Sciatic nerve (tissue), 2 donors: ENCODE measurements around the gene SORBS2. TPM values are rescaled to one million over a fixed set of nuclear protein-coding genes. Genes with fewer than 3 reads are reported as not detected.
"Not testable (repeated sequence)": the region's sequence is repeated elsewhere in the genome, so short reads cannot be mapped to it uniquely, and the experiment has no call there.

ENCODE experiments used
- ATAC-seq: fragments of 200-7000 bp; cut with Tn5 transposase; one replicate; pipeline ENCODE4 v1.9.1; 2020; ENCODE audit warnings: mild to moderate bottlenecking, moderate library complexity
- DNase-seq: peaks from one replicate; pipeline ENCODE4 v3.0.0-alpha.2; 2020; ENCODE audit warnings: low spot score
- intact Hi-C: fragments of 100-400 bp; cut with DNase I; formaldehyde crosslinking; loops from one replicate; pipeline ENCODE4 v1.14.2; 2022
- total RNA-seq: library from RNA; stranded (reverse); fragmentation: NEBNext Ultra II Directional; extraction: Animal tissue kit (Norgen Biotek cat#: 25700); gene quantifications from one replicate; pipeline ENCODE4 v1.2.1, GENCODE V29; 2021
- donor health status: DM: no; HTN: no; CAD: no.
- donor health status: DM: no; HTN: no; CAD: no.

SORBS2 gene
- 101 TPM for total RNA-seq

DNA sequence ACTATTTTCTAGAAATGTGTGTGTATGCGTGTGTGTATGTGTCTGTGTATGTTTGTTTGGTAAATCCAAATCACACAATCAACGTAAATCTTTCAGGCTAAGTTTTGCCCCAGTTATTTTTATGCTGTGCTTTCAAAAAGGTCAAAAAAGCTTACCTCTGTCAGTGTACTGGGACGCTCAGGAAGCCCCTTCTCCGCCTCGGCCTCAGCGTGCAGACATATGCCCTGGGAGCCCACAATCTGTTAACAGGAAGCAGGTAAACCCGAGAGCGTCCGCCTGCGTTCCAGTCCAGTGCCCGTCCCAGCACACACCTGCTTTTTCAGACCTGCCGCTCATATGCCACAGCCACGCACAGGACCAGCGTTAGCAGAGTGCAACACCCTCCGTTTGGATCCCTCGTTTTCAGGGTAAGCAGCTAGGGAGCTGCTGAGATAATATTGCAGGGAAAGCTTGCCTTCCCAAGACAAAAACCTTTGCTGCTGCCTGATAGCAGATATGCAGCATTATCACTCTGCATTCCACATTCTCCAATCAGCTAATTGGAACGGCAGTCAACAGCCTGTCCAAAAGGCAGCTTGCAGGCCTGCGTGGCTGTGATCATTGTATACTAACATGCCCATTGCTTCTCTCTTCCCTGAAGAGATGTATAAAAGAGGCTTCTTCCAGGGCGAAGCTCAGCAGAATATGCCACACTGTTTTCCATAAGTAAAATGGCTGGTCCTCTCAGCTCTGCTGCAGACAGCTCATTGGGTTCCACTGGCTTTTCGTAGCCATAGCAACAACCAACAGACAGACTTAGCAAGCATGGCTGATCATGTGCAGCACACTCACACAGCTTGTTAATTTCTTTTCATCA, at the start of gene SORBS2:
SORBS2 (minus strand) TSS at position 686 of the 856 bp plus-strand sequence. CDS start 121,623 bp downstream, outside the sequence.
- peak; percentile 78 for ATAC-seq
- intact Hi-C loops, result no loop called here

DNA sequence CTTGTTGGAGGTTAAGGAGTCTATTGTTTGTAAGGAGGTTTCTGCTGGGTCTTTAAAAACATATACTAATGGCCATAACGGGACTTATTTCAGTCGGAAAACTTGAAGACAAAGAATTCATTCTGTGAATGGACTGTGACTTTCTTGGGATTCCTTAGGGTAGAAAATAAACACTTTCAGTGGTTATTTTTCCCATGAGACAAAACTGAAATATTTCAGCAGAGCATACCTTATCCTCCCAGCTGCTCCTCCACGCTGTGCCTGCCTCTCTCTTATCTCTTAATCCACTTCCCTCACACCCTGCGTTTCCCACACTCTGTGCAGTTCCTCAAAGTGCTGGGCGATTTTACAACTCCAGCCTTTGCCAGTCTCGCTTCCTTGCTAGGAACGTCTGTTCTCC, 47.1 kb upstream of the SORBS2 start:
- ATAC-seq (no peak), DNase-seq (no peak)
- intact Hi-C loops, result no loop called here

More for the DNA sequence above, at the start of gene SORBS2:
- no peak for DNase-seq

DNA sequence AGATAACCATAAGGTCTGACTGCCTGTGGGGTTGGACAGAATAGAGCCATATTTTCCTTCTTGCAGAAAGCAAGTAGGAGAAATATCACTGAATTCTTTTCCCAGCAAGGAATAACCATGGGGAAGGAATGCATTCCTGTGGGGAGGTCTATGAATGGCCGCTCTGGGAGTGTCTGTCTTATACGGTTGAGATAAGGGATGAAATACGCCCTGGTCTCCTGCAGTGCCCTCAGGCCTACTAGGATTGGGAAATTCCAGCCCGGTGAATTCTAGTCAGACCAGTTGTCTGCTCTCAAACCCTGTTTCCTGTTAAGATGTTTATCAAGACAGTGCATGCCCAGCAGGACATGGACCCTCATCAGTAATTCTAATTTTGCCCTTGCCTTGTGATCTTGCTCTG, 45.6 kb upstream of the SORBS2 start:
- DNase-seq, ATAC-seq, intact Hi-C loops: not testable (repeated sequence)

DNA sequence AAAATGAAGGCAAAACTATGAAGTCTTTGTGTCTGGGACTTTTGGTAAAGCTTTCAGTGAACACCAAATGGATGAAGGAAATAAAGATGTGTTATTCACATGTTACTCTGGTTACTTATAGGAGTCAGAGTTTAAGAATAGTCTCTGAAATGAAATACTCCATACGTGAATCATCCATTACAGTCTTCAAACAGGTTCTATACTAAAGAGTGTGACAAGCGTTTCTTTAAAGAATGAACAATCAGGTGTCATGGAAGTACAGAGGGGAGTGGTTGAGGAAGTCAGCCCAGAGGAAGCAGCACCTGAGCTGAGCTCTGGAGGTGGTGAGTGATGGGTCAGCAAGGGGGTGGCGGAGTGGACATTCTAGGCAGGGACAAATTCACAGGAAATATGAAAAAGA, 41.8 kb upstream of the SORBS2 start:
- intact Hi-C loops, result no loop called here
- ATAC-seq, result no peak
- DNase-seq, result no peak

GRCh38 chr4:185852961-185853360, 41.0 kb upstream of the SORBS2 start:
- intact Hi-C loops, result no loop called here
- DNase-seq, result no peak
- ATAC-seq, result no peak

DNA sequence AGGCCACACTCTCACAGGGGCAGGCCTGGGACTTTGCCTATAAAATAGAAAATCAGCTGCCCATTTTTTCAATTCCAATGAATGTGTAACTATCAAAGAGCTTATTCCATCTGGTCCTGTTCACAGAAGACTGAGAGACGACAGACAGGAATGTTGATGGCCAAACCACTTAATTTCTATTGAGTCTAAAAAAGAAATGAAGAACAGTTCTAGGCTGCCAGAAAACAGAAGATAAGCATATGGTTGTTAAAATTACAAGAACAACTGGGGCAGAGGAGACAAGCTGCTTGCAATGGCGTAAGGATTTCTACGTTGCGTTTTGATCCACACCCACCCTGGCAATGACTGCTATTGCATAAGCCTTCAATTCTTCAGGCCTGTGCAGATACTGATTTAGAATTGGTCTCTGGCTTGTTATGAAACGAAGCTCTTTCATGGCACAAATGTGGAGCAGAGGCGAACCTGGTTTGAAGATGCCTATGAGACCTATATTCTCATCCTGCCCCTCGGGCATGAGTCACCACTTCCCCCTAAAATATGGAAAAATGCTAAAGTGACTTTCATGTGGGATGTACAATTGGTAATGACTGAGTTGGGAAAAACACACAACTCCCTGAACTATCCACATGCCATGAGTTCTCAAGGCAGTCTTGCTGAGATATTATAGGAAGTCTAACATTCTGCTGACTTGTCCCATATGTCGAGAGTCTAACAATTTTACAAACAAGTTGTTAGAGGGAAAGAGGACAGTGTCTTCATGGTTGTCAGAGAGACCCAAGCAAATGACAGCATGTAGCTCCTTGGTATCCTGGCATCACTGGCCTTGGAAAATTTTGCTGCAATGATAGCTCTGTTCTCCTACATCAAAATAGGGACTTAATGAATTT, 37.9 kb upstream of the SORBS2 start:
- ATAC-seq (no peak), DNase-seq (no peak)
- intact Hi-C loops, result no loop called here

GRCh38 chr4:185847352-185848097, 35.5 kb upstream of the SORBS2 start:
- DNase-seq, result no peak
- ATAC-seq, result no peak
- intact Hi-C loops, result no loop called here

- intact Hi-C loops, result no loop called here
- ATAC-seq (no peak), DNase-seq (no peak)
These were observed 34.6 kb upstream of the SORBS2 start for GRCh38 chr4:185846505-185847150.

DNA sequence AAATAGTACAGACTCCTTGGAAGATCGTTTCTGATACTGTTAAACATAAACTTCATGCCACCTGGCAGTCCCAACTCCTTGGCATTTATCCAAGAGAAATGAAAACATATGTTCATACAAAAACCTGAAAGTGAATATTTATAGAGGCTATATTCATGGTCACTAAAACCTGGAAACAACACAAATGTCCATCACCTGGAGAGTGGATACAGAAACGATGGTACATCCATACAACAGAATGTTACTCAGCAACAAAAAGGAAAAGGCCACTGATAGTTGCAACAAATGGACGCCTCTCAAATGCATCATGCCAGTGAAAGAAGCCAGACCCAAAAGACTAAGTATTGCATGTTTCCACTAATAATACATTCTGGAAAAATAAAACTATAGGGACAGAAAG, 34.0 kb upstream of the SORBS2 start:
- no peak for ATAC-seq
- DNase-seq, result no peak
- intact Hi-C loops, result no loop called here

- DNase-seq (no peak), ATAC-seq (no peak)
- intact Hi-C loops, result no loop called here
These were observed 29.5 kb upstream of the SORBS2 start for GRCh38 chr4:185841451-185841850.

DNA sequence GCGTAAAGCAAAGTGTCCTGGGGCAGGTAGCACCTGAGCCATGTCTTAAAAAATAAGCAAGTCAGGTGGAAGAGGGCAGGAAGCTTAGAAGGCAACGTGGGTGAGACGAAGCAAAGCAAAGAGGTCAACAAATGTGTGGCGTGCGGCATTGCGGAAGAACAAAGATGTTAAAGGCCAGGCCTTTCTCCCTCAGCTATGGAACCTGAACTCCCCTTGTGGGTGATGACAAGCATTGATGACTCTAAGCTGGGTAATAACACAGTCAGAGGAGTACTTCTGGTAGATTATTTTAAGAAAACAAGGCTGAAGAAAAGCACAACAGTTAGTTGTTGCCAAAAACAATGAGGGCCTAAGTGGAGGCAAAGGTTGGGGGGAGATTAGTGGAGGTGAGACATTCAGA, 29.0 kb upstream of the SORBS2 start:
- intact Hi-C loops, result no loop called here
- ATAC-seq, result no peak

DNA sequence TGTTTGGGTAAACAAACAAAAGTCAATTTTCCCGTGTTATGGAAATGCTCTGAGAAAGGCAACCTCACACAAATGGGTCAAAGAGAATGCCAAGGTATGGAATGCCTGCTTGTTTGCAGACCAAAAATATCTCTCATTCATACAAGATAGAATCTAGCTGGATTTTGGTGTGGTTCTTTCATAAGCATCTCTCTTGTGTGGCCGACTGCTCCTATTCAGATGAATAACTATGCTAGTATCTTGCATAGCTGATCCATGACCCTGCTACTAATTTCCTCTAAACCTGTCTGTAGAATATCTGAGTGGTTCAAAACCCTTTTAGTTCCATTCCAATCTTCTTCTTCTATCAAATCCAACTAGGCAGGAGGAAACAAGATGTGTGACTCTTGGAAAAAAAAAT, 28.2 kb upstream of the SORBS2 start:
- DNase-seq, result no peak
- intact Hi-C loops, result no loop called here
- ATAC-seq, result no peak

More for the DNA sequence above, 29.0 kb upstream of the SORBS2 start:
- DNase-seq, result no peak

DNA sequence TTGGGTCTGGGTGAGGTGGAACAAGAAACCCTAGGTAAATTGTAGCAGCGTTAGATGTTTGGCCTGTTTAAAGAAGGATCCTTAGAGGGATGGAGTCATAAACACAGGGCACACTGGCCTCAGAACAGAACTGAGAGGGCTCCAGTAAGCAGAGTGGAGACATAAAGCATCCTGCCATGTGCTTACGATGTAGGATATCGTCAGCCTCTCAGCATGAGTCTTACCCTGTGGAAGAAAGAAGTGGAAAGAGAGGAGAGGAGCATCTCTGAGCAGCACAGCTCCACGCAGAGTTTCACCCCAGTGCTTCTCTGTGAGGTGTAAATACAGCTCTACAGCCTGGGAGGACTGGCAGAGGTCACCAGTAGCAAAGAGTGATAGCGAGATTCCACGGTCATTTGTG, 27.8 kb upstream of the SORBS2 start:
- DNase-seq, result no peak
- intact Hi-C loops, result no loop called here
- peak; percentile 43 for ATAC-seq

- intact Hi-C loops, result no loop called here
- ATAC-seq (peak; percentile 96), DNase-seq (no peak)
These were observed 27.3 kb upstream of the SORBS2 start for GRCh38 chr4:185839194-185839712.

GRCh38 chr4:185838514-185839193, 26.7 kb upstream of the SORBS2 start:
- intact Hi-C loops, result no loop called here
- ATAC-seq (no peak), DNase-seq (no peak)

- ATAC-seq (no peak), DNase-seq (no peak)
- intact Hi-C loops, result no loop called here
These were observed 26.1 kb upstream of the SORBS2 start for GRCh38 chr4:185838104-185838452.

- no peak for ATAC-seq
- intact Hi-C loops, result no loop called here
These were observed 25.6 kb upstream of the SORBS2 start for GRCh38 chr4:185837415-185838103.

More at GRCh38 chr4:185837415-185838103, 25.6 kb upstream of the SORBS2 start:
- DNase-seq, result no peak
